ENCODE measurements around the gene CEBPA. TPM values are rescaled to one million over a fixed set of nuclear protein-coding genes. Genes with fewer than 3 reads are reported as not detected.

CEBPA gene
- total and polyA plus RNA-seq, 2 donors = 10.4 to 10.8 TPM

DNA sequence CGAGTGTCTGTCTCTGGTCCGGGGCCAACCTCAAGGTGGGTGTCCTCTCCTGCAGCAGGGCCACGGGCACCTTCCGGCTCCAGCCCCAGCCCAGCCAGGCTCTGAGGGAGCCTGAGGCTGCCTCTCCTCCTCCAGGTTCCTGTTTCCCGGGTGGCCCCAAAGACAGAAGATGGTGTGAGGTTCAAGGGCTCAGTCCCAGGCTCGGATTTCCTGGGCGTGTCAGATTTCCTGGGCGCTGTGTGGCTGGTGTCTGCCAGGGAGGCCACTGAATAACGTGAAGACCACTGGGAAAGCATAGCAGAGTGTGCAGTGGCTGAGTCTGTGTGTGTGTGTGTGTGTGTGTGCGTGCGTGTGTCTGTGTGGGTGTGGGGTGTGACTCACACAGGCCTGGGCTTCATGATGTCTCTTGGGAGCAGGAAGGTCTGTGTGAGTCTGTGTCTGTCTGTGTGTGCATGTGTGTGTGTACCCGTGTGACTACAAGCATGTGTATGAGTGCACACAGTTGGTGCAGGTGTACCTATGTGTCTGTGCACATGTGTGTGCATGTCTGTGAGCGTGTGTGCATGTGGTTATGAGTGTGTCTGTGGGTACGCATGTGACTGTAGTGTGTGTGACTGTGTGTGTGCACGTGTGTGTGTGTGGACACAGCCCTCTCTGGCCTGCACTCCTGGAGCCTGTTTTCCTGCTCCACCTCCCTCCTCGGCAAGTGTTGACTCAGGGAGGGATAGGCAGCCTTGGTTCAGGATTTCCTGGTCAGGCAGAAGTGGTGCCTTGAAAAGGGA lies 28.3 kb downstream of the CEBPA start:
- H3K4me3 ChIP-seq (ENCODE audit: low read depth, low read length) = no peak overlapping the region

GRCh38 chr19:33273065-33273736 lies 29.1 kb downstream of the CEBPA start:
- H3K27ac ChIP-seq (ENCODE audit: low read depth) = peak overlapping the region; percentile 4
- DNase-seq (ENCODE audit: extremely low spot score) = no peak
- H3K4me3 ChIP-seq (ENCODE audit: low read depth, low read length) = no peak overlapping the region
- H3K4me1 ChIP-seq (ENCODE audit: insufficient read depth) = no peaks in the 10 kb centered on the region
- WGBS = 70% methylated on average over 26 of the region's 26 CpGs
- H3K36me3 ChIP-seq (ENCODE audit: insufficient read depth) = no peaks in the 10 kb centered on the region

More for the DNA sequence above, 28.3 kb downstream of the CEBPA start:
- Histone ChIP-seq H3K36me3 (ENCODE audit: insufficient read depth) (no peaks in the 10 kb centered on the region), H3K27ac (ENCODE audit: low read depth) (peak overlapping the region; percentile 4), H3K4me1 (ENCODE audit: insufficient read depth) (no peaks in the 10 kb centered on the region)
- 49% methylated on average over 16 of the region's 16 CpGs for WGBS
- DNase-seq (ENCODE audit: extremely low spot score) = no peak

GRCh38 chr19:33271246-33272021 lies 30.9 kb downstream of the CEBPA start:
- no peaks in the 10 kb centered on the region for H3K4me1 ChIP-seq (ENCODE audit: insufficient read depth)
- no peak overlapping the region for H3K27ac ChIP-seq (ENCODE audit: low read depth)
- no peak for DNase-seq (ENCODE audit: extremely low spot score)
- WGBS = 87% methylated on average over 12 of the region's 12 CpGs
- H3K4me3 ChIP-seq (ENCODE audit: low read depth, low read length) = no peak overlapping the region
- no peaks in the 10 kb centered on the region for H3K36me3 ChIP-seq (ENCODE audit: insufficient read depth)

- Histone ChIP-seq H3K36me3 (ENCODE audit: insufficient read depth) (no peaks in the 10 kb centered on the region), H3K4me1 (ENCODE audit: insufficient read depth) (no peaks in the 10 kb centered on the region), H3K4me3 (ENCODE audit: low read depth, low read length) (no peak overlapping the region), H3K27ac (ENCODE audit: low read depth) (no peak overlapping the region)
- 97% methylated on average over 1 of the region's 1 CpG for WGBS
- DNase-seq (ENCODE audit: extremely low spot score) = no peak
These were observed 31.6 kb downstream of the CEBPA start for GRCh38 chr19:33270769-33271168.

GRCh38 chr19:33269016-33269415 lies 33.3 kb downstream of the CEBPA start:
- H3K4me1 ChIP-seq (ENCODE audit: insufficient read depth) = no peaks in the 10 kb centered on the region

GRCh38 chr19:33268162-33268991 lies 34.0 kb downstream of the CEBPA start:
- Histone ChIP-seq H3K27ac (ENCODE audit: low read depth) (no peak overlapping the region), H3K36me3 (ENCODE audit: insufficient read depth) (no peaks in the 10 kb centered on the region), H3K4me3 (ENCODE audit: low read depth, low read length) (no peak overlapping the region), H3K4me1 (ENCODE audit: insufficient read depth) (no peaks in the 10 kb centered on the region)
- no peak for DNase-seq (ENCODE audit: extremely low spot score)
- WGBS = 82% methylated on average over 22 of the region's 22 CpGs

More at GRCh38 chr19:33269016-33269415, 33.3 kb downstream of the CEBPA start:
- no peak for DNase-seq (ENCODE audit: extremely low spot score)
- 86% methylated on average over 10 of the region's 10 CpGs for WGBS
- H3K36me3 ChIP-seq (ENCODE audit: insufficient read depth) = no peaks in the 10 kb centered on the region
- H3K4me3 ChIP-seq (ENCODE audit: low read depth, low read length) = no peak overlapping the region
- no peak overlapping the region for H3K27ac ChIP-seq (ENCODE audit: low read depth)

DNA sequence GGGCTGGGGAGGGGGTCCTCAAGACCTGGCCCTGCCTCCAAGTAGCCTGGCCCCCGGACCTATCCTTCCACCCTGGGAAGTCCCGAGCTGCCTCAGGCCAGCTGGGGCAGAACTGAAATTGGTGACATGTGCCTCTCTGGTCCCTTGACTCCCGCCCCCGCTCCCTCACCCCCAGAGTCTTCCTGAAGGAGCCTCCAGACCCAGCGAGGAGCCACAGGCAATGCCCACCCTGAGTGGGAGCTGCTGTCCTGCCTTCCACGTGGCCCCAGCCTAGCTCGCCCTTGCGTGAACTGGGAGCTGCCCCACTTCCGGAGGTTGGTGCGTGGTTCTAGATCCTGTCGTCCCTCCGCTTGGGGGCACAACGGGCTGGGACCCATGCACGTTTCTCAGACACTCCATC lies 34.6 kb downstream of the CEBPA start:
- Histone ChIP-seq H3K4me3 (ENCODE audit: low read depth, low read length) (no peak overlapping the region), H3K36me3 (ENCODE audit: insufficient read depth) (no peaks in the 10 kb centered on the region), H3K27ac (ENCODE audit: low read depth) (no peak overlapping the region), H3K4me1 (ENCODE audit: insufficient read depth) (no peaks in the 10 kb centered on the region)
- WGBS = 73% methylated on average over 14 of the region's 14 CpGs
- no peak for DNase-seq (ENCODE audit: extremely low spot score)

DNA sequence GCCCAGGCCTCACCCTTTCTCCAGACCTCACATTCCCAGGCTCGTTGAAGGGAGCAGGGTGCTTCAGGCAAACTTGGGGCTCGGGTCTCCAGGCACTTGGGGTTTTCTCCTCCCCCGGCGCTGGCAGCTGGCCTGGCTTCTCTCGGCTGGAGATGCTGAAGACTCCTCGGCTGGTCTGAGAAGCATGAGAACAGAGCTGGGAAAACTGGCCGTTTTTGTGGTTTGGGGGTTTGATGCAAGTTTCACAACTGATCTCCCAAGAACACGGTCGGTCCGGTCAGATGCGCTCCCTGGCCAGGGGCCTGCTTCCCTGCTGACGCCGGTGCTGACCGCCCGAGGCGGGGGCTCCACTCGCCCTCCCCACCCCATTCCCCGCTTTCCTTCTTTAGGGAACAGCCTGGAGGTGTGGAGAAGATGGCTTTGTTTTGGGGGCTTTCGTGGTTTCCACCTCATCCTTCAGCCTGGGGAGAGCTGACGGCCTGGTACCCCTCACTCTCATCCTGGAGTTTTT lies 35.3 kb downstream of the CEBPA start:
- Histone ChIP-seq H3K4me3 (ENCODE audit: low read depth, low read length) (no peak overlapping the region), H3K4me1 (ENCODE audit: insufficient read depth) (no peaks in the 10 kb centered on the region), H3K36me3 (ENCODE audit: insufficient read depth) (no peaks in the 10 kb centered on the region), H3K27ac (ENCODE audit: low read depth) (no peak overlapping the region)
- WGBS = 65% methylated on average over 20 of the region's 20 CpGs
- DNase-seq (ENCODE audit: extremely low spot score) = no peak

GRCh38 chr19:33264881-33265445 lies 37.4 kb downstream of the CEBPA start:
- Histone ChIP-seq H3K4me1 (ENCODE audit: insufficient read depth) (no peaks in the 10 kb centered on the region), H3K27ac (ENCODE audit: low read depth) (no peak overlapping the region), H3K4me3 (ENCODE audit: low read depth, low read length) (no peak overlapping the region), H3K36me3 (ENCODE audit: insufficient read depth) (no peaks in the 10 kb centered on the region)
- 86% methylated on average over 14 of the region's 14 CpGs for WGBS
- DNase-seq (ENCODE audit: extremely low spot score) = no peak

- no peaks in the 10 kb centered on the region for H3K4me1 ChIP-seq (ENCODE audit: insufficient read depth)
- no peak overlapping the region for H3K27ac ChIP-seq (ENCODE audit: low read depth)
- no peak for DNase-seq (ENCODE audit: extremely low spot score)
- WGBS = 81% methylated on average over 25 of the region's 25 CpGs
- no peak overlapping the region for H3K4me3 ChIP-seq (ENCODE audit: low read depth, low read length)
- H3K36me3 ChIP-seq (ENCODE audit: insufficient read depth) = no peaks in the 10 kb centered on the region
These were observed 38.9 kb downstream of the CEBPA start for GRCh38 chr19:33263325-33264023.

GRCh38 chr19:33261511-33262189 lies 40.7 kb downstream of the CEBPA start:
- no peak overlapping the region for H3K27ac ChIP-seq (ENCODE audit: low read depth)
- no peak overlapping the region for H3K4me3 ChIP-seq (ENCODE audit: low read depth, low read length)
- DNase-seq (ENCODE audit: extremely low spot score) = no peak
- WGBS = 70% methylated on average over 14 of the region's 14 CpGs
- no peaks in the 10 kb centered on the region for H3K4me1 ChIP-seq (ENCODE audit: insufficient read depth)
- H3K36me3 ChIP-seq (ENCODE audit: insufficient read depth) = no peaks in the 10 kb centered on the region

Measured in urinary bladder (tissue), 4 donors.